HG03060 (cell line): ENCODE measurements around the gene PPP1R13L.
"Not testable (repeated sequence)": the region's sequence is repeated elsewhere in the genome, so short reads cannot be mapped to it uniquely, and the experiment has no call there.

Experiments used
- ATAC-seq: cut with Tn5 transposase; IDR thresholded peaks from one replicate; pipeline ENCODE4 v1.9.1; 2021; ENCODE audit warnings: low read depth, moderate number of reproducible peaks; ENCODE audit not compliant: unreplicated experiment

Gene PPP1R13L

DNA sequence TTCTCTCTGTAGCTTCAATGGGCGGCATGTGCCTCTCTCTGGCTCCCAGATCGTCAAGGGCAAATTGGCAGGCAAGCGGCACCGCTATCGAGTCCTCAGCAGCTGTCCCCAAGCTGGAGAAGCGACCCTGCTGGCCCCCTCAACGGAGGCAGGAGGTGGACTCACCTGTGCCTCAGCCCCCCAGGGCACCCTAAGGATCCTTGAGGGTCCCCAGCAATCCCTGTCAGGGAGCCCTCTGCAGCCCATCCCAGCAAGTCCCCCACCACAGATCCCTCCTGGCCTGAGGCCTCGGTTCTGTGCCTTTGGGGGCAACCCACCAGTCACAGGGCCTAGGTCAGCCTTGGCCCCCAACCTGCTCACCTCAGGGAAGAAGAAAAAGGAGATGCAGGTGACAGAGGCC, 3.3 kb upstream of the PPP1R13L start:
- no peak for ATAC-seq

DNA sequence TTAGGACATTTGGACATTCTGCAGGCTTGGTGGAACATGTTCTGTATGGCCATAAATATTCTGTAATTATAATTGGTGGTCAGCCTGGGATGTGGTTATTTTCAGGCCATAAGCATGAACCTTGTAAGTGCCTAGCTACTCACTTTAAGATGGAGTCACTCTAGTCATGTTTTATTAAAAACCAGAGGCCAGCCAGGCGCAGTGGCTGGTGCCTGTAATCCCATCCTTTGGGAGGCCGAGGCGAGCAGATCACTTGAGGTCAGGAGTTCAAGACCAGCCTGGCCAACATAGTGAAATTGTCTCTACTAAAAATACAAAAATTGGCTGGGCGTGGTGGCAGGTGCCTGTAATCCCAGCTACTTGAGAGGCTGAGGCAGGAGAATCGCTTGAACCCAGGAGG, 2.7 kb upstream of the PPP1R13L start:
- not testable (repeated sequence) for ATAC-seq

DNA sequence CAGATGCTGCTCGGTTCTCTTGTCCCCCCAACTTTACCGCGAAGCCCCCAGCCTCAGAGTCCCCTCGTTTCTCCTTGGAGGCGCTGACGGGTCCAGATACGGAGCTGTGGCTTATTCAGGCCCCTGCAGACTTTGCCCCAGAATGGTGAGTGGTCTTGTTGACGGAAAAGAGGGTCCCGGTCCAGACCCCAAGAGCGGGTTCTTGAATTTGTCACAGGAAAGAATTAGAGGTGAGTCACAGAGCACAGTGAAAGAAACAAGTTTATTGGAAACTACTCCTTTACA, 2.2 kb upstream of the PPP1R13L start:
- no peak for ATAC-seq

DNA sequence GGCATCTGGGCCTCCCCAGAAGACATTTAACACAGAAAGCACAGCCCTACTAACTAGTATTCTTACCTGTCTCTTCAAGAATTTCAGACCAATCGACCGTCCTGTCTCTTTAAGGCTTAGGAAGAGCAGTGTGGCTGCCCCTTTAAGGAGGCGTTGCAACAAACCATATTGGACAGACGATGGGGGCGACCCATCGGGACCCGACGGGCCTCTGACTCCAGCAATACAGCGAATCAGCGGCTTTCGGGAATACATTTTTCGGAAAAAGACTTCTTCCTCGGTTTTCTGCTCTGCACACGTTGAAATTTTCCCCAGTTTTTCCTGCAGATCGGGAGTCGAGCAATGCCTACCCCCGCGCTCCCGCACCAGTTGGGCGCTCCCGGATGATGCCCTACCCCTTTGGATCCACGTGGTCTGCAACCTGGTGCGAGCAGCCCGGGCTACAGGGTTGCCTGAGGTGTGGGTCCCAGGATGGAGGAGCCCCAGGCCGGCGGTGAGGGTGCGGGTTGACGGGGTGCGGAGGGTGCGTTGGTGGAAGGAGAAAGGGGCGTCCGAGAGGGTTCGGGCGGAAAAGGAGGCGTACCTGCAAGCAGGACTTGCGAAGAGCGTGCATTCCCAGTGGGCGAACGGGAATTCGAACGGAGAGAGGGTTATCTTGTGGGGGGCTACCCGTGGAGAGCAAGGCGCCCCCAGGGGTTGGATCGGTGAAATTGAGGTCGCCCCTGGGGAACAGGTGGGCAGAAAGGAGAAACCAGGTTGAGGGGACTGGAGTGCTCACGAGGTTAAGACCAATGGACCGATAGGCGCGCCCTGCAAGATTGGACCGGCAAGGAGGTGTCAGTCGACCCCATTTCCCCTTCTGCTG, 1.6 kb upstream of the PPP1R13L start, which contains the start of gene POLR1G:
Gene POLR1G, plus strand, starts transcription at position 419 of the 865 bp plus-strand sequence. Its CDS starts 53 bp downstream, at position 472.
- peak; percentile 51 for ATAC-seq

DNA sequence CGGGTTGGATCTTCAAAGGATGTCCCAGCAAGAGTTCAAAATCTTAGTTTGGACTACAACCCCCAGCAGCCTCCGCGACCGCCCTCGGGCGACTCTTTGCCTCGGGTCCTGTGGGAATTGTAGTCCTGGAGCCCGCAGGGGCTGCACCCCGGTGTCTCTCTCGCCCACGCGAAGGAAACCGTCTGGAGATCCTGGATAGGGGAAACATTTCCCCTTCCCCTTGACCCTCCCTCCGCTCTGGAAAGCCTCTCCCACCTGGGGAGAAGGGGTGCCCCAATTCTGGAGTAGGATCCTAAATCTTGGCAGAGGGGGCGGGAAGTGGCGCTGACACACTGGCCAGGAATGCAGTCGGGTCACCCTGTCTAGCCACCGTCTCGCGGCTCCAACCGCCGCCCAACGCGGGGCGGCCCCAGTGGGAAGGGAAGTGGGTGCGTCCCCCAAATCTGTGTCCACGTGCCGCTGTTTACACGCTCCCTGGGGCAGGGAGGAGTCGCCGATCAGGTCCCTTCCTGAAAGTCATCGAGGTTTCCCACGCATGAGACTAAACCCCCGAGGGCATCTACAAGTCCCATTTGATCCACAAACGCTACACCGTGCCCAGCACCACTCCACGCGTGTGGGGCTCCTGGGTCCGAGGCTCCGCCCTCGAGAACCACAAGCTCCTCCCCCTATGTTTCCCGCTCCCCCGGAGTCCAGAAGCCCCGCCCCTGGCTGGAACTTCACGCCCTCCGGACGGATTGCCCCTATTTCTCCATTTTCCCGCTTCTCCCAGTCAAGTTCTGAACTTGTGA, 761 bp upstream of the PPP1R13L start:
- ATAC-seq, result peak; percentile 21

DNA sequence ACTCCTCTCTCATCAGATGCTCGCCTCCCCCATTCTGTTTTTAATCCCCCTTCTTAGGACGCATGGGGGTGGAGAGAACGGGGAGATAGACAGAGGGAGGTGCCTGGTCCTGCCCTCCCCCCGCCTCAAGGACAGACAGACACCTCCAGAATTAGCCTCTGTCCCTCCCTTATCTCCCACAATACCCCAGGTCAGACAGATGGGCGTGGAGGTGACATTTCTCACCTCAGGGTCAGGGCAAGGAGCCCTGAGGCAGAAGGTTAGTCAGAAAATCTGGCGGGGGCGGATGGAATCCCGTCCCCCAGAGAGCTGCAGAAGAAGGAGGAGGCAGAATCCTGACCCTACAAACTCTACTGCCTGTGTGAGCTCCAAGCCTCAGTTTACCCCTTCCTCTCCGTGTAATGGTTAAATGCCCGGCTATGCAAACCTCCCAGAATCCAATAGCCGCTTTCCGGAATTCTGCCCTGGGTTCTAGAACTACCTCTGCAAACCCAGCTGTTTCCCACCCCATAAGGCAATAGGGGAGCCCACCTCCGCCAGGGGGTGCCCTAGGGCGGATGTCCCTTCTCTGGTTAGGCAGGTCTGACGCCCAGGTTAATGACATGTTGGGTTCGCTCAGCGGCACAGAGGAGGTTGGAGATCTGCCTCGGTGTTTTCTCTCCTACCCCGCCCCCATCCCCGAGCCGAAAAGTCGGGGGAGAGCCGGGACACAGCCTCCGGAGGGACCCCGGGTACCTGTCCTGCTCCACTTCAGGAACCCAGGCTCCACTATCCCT, 900 bp downstream of the PPP1R13L start:
- no peak for ATAC-seq

DNA sequence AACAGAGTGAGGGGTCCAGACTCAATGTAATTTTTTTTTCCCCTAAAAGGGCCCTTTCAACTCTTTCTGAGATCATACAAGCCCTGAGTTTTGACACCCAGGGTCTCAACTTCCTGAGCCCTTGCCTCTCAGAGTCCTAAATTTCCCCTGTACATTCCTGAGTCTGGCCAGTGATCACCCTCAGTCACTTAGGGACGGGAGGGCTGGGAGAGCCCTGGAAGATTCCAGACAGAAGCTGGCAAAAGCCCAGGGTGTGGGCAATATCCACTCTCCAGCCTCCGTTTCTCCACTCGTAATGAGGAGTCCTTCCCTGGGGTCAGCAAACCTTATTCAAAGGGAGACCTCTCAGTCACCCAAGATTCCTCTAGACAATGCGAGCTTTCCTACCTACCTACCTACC, 1.6 kb downstream of the PPP1R13L start:
- ATAC-seq, result no peak

DNA sequence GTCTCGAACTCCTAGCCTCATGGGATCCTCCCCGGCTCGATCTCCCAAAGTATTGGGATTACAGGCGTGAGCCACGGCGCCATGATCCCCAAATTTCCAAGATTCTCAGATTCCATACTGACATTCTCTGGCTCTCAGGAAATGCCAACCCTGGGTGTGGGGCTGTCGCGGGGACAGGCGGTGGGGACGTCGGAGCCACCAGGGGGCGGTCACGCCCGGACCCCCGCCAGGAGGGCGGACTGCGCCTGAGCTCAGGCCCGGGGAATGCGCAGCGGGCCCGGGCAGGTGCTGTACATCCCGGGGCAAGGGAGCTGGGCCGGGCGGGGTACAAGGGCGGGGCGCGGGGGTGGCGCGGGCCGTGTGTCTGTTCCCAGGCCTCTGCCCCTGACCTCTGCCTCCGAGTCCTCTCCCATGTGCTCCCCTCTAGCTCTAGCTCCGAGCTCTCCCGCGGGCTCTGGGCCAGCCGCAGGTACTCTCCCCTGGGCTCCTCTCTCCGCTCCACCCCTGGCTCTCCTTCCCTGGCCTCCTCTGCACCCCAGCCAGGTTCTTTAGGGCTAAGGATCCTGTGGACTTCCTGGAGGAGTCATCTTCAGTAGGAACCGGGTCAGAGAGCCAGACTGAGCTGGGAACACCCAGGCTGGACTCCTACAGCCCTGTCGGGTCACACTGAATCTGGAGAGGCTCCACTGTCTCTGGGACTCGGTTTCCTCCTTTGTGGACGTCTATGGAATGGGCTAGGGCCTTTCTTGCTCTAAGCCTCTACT, 2.4 kb downstream of the PPP1R13L start:
- no peak for ATAC-seq

DNA sequence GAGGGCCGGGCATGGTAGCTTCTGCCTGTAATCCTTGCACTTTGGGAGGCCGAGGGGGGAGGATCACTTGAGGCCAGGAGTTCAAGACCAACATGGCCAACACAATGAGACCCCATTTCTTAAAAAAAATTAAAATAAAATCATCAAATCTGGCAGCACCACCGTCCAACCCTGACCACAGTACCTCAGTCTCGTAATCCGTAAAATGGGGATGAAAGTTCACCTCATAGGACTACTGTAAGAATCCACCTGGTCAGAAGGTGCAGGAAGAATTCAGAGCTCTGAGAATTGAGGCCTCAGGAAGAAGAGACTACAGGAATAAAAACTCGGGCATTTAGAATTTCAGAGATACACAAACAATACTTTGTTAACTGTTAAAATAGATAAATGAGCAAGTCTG, 3.1 kb downstream of the PPP1R13L start:
- ATAC-seq, result no peak

DNA sequence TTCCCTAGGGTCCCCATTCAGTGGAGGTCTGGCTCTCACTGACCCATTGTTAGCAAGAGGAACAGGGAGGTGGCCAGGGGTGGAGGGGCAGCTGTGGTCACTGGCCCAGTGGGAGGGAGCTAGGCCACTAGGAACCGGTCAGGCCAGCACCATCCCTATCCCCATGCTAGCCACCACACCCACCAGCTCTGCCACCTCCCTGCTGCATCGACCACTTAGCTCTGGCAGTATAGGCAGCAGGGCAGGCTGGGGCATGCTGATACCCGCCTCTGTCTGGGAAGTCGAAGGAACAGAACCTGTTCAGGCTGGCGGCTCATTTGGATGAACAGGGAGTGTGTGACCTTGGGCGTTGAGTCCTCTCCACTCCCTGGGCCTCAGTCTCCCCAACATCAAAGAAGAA, 4.7 kb downstream of the PPP1R13L start:
- ATAC-seq, result no peak

DNA sequence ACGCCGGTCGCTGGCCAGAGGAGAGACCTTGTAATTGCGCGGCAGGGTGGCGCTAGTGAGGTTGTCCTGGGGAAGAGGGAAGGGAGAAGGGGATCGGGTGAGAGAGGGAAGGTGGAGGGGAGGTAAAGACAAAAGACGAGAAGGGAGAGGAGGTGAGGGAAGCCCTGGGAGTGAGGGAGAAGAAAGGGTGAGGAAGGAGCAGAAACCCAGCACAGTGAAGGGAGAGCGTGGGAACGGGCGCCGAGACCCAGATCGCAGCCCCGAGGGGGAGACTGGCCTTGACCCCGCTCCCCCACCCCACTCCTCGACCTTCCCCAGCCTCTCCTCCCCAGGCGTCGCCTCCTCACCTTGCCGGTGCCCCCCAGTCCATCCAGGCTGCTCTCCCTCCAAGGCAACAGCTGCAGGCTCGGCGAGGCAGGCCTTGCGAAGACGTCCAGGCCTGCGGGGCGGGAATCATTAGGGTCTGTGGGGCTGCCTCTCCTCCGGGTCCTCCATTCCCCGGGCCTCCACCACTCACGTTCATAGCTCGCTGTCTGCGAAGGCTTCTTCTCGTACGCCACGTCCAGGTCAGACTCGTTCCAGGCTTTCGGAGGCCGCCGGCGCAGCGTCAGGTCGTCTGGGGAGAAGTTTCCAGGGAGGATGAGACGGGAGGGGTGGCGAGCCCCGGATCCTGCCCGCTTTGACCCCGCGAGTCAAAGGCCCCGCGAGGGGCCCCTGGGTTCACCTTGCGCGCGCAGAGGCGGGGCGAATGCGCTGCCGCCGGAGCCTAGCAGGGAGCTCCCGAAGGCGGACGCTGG, 8.8 kb downstream of the PPP1R13L start:
- ATAC-seq, result no peak

DNA sequence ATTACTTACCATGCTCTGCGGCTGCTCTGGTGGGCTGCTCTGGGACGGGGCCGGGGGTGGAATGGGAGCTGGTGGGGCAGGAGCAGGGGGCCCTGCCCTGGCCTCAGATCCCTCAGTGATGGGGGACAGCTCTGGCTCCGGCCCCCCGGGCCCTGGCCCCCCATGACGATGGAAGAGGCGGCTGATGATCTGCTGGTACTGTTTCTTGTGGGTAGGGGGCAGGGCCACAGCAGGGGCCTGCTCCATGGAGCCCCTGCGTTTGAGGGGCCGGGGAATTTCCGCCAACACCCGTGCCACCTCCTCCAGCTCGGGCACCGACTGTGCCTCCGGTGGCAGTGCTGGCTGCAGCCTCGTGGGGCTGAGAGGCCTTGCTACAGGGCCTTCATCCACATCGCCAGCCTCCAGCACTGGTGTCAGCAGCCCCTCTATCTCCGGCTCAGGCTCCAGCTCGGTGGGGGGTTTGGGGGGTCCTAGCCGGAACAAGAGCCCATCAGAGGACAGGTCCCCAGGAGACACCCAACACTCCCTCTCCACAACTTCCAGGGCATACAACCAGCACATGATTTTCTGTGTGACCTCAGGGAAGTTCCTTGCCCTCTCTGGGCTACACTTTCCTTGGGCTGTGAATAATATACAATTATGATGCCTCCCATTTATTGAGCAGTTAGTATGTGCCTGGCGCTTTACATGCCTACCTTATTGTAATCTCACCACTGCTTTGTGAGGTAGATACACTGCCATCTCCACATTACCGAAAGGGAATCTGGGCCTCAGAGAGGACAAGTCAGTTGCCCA, 12.8 kb downstream of the PPP1R13L start:
- ATAC-seq, result no peak

DNA sequence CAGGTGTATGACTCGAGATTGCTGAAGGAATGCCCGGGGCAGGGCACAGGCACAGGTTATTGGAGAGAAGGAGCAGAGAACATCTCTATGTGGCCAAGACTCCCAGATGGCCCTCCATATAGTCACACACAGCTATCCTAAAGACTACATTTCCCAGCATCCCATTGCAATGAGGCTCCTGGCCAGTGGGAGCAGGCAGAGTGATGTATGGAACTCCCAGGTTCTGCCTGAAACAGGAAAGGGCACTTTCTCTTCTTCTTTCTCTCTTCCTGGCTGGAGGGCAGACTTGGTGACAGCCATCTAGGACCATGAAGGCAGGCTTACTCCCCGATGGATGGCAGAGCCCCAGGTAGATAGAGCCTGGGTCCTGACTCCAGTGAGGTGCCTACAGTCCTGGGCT, 13.5 kb downstream of the PPP1R13L start:
- no peak for ATAC-seq

DNA sequence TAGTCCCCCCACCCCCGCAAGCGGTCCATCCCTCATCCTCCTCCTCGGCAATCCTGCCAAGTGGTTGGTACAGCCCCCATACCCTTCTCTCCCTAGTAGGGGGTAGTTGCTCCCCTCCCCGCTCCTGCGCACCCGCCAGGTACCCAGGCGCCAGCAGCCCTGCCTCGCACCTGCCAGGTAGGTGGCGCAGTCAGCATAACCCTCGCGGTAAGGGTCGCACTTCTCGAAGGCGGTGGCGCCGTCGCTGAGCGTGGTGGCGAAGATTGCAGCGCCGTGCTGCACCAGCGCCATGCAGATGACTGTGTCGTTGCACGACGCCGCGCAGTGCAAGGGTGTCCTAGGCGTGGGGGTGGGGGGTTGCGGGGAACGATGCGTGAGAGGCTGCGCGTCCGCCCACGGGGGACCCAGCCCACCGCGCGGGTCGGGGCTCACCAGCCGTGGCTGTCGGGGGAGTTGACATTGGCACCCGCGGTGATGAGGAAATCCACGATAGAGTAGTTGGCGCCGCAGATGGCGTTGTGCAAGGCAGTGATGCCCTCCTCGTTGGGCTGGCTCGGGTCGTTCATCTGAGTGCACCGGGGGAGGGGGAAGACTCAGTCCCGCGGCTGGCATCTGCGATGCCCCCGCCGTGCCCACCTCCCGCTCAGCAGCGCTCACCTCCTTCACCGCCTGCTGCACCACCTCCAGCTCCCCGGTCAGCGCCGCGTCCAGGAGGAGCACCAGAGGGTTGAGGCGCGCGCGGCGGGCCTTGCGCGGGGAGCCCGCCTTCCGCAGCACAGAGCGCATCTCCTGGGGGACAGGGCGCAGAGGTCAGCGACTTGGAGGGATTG, 19.3 kb downstream of the PPP1R13L start:
- no peak for ATAC-seq

DNA sequence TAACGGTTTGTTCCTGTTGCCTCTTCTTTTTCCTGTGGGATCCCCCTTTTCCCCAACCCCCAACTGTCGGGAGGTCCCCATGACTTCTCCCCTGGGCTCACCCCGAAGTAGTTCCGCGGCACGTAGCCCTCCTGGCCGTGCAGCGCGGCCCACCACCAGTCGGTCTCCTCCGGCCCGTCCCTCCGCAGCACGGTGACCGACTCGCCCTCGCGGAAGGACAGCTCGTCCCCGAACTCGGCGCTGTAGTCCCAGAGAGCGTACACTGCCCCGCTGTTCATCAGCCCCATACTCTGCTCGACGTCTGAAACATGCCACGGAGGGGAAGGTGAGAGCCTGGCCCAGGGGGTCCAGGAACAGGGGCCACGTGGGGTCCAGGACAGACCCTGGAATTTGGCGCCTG, 22.4 kb downstream of the PPP1R13L start:
- ATAC-seq, result no peak

DNA sequence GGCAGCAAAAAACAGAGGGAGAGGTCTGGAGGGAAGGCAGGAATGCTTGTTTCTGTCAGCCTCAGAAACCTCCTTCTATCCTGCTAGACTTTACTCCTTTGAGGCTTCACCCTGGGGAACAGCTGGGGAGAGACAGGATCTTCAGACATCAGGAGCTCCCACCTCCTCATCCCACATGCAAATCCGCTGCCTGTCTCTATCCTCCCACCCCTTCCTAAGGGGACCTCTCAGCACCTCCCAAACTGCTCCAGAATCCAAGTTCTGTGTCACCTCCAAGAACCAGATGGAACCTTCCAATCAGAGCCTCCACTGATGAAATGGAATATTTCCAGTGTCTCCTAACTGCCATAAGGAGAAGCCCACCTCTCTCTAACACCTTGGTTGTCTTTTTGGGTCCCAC, 24.8 kb downstream of the PPP1R13L start:
- ATAC-seq, result no peak

DNA sequence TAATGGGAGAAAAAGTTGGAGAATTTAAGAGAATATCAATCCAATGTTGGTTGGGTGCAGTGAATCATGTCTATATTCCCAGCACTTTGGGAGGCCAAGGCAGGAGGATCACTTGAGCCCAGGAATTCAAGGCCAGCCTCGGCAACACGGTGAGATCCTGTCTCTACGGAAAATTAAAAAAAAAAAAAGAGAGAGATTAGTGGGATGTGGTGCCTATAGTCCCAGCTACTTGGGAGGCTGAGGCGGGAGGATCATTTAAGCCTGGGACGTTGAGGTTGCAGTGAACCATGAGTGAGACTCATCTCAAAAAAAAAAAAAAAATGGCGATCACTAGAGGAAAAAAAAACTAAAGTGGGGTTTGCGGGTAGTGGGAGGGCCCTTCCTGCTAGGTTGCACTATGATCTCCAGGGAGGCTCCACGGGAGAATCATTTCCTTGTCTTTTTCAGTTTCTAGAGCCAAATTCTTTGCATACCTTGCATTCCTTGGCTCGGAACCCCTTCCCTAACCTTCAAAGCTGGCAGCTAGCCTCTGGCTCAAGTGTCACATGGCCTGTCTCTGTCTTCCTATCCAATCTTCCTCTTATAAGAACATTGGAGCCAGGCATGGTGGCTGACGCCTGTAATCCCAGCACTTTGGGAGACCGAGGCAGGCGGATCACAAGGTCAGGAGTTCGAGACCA, 28.7 kb downstream of the PPP1R13L start:
- ATAC-seq, result no peak
